Liver (tissue), 9 donors: Measurements from ENCODE around the gene SPTLC3. TPM values are rescaled to one million over a fixed set of nuclear protein-coding genes. Genes with fewer than 3 reads are reported as not detected.

Experiments used
- DNase-seq: peaks from one replicate; pipeline ENCODE4 v3.0.0-alpha.2; 2017; ENCODE audit warnings: low spot score
- H3K27ac ChIP-seq, 2 donors: one replicate each; pipeline ENCODE4 v1.7.0; 2013; ENCODE audit warnings: inconsistent platforms in 2 of 2, low read length in 2 of 2, control low read depth in 1 of 2, low read depth in 1 of 2, mild to moderate bottlenecking in 1 of 2
- H3K27me3 ChIP-seq, 4 donors: one replicate each; pipeline versions ENCODE4 v1.6.1 to v1.7.0; 2013; ENCODE audit warnings: low read length in 3 of 4, inconsistent platforms in 1 of 4, mild to moderate bottlenecking in 1 of 4, moderate library complexity in 1 of 4; ENCODE audit not compliant: control insufficient read depth in 4 of 4, insufficient read depth in 4 of 4
- H3K36me3 ChIP-seq, 4 donors: one replicate each; pipeline versions ENCODE4 v1.6.1 to v1.7.0; 2013; ENCODE audit warnings: low read length in 3 of 4, mild to moderate bottlenecking in 3 of 4, low read depth in 1 of 4, moderate library complexity in 1 of 4; ENCODE audit not compliant: control insufficient read depth in 4 of 4, insufficient read depth in 3 of 4
- H3K4me1 ChIP-seq, 4 donors: one replicate each; pipeline versions ENCODE4 v1.6.1 to v1.7.0; 2013; ENCODE audit warnings: low read length in 3 of 4, mild to moderate bottlenecking in 3 of 4, moderate library complexity in 1 of 4; ENCODE audit not compliant: control insufficient read depth in 4 of 4, insufficient read depth in 4 of 4
- H3K4me3 ChIP-seq, 3 donors: one replicate each; pipeline versions ENCODE4 v1.6.1 to v1.7.0; 2013; ENCODE audit warnings: low read length in 3 of 3, control low read depth in 1 of 3, low read depth in 1 of 3, mild to moderate bottlenecking in 1 of 3
- H3K9ac ChIP-seq, 2 donors: one replicate each; pipeline ENCODE4 v1.7.0; 2013; ENCODE audit warnings: low read length in 2 of 2, mild to moderate bottlenecking in 2 of 2, moderate library complexity in 2 of 2, control low read depth in 1 of 2, low read depth in 1 of 2
- H3K9me3 ChIP-seq, 4 donors: one replicate each; pipeline versions ENCODE4 v1.6.1 to v1.7.0; 2013; ENCODE audit warnings: low read length in 3 of 4; ENCODE audit not compliant: control insufficient read depth in 4 of 4
- ATF3 ChIP-seq: IDR thresholded peaks from 2 replicates; pipeline ENCODE4 v1.6.1; 2016; ENCODE audit warnings: antibody characterized with exemption
- CTCF ChIP-seq: fragments of 150-350 bp; IDR thresholded peaks from 2 replicates; pipeline ENCODE4 v1.5.1; 2017; ENCODE audit warnings: improper control_type of control experiment, low read depth, low read length; ENCODE audit not compliant: missing input control
- EGR1 ChIP-seq, 2 donors: IDR thresholded peaks; 2 replicates each; pipeline ENCODE4 v1.6.1; 2016 to 2018; ENCODE audit warnings: antibody characterized with exemption in 2 of 2, low read depth in 2 of 2
- FOXA1 ChIP-seq: IDR thresholded peaks from 2 replicates; pipeline ENCODE4 v1.6.1; 2016; ENCODE audit warnings: antibody characterized with exemption
- FOXA2 ChIP-seq: IDR thresholded peaks from 2 replicates; pipeline ENCODE4 v1.6.1; 2016; ENCODE audit warnings: antibody characterized with exemption
- GABPA ChIP-seq, 2 donors: IDR thresholded peaks in 1 of 2; conservative IDR thresholded peaks in 1 of 2; 2 replicates each; pipeline ENCODE4 v1.6.1; 2016; ENCODE audit warnings: antibody characterized with exemption in 2 of 2, mild to moderate bottlenecking in 1 of 2, moderate library complexity in 1 of 2
- HNF4A ChIP-seq, 2 donors: conservative IDR thresholded peaks; 2 replicates each; pipeline ENCODE4 v1.6.1; 2016; ENCODE audit warnings: antibody characterized with exemption in 2 of 2, mild to moderate bottlenecking in 2 of 2
- HNF4G ChIP-seq: IDR thresholded peaks from 2 replicates; pipeline ENCODE4 v1.6.1; 2016; ENCODE audit warnings: antibody characterized with exemption
- JUND ChIP-seq, 2 donors: IDR thresholded peaks; 2 replicates each; pipeline ENCODE4 v1.6.1; 2016; ENCODE audit warnings: antibody characterized with exemption in 2 of 2
- MAX ChIP-seq: IDR thresholded peaks from 2 replicates; pipeline ENCODE4 v1.6.1; 2016; ENCODE audit warnings: antibody characterized with exemption
- RAD21 ChIP-seq, 2 donors: IDR thresholded peaks; 2 replicates each; pipeline ENCODE4 v1.6.1; 2016; ENCODE audit warnings: antibody characterized with exemption in 2 of 2, mild to moderate bottlenecking in 2 of 2
- REST ChIP-seq: IDR thresholded peaks from 2 replicates; pipeline ENCODE4 v1.6.1; 2016; ENCODE audit warnings: antibody characterized with exemption, mild to moderate bottlenecking
- RXRA ChIP-seq, 2 donors: IDR thresholded peaks; 2 replicates each; pipeline ENCODE4 v1.6.1; 2017 to 2018; ENCODE audit warnings: antibody characterized with exemption in 2 of 2, mild to moderate bottlenecking in 1 of 2
- SP1 ChIP-seq: IDR thresholded peaks from 2 replicates; pipeline ENCODE4 v1.6.1; 2018; ENCODE audit warnings: antibody characterized with exemption, mild to moderate bottlenecking
- TAF1 ChIP-seq: conservative IDR thresholded peaks from 2 replicates; pipeline ENCODE4 v1.6.1; 2016; ENCODE audit warnings: antibody characterized with exemption, mild to moderate bottlenecking
- YY1 ChIP-seq: IDR thresholded peaks from 2 replicates; pipeline ENCODE4 v1.6.1; 2016; ENCODE audit warnings: antibody characterized with exemption, mild to moderate bottlenecking
- ZBTB33 ChIP-seq: IDR thresholded peaks from 2 replicates; pipeline ENCODE4 v1.6.1; 2016; ENCODE audit warnings: antibody characterized with exemption
- WGBS: extraction: QIAGEN DNeasy Blood & Tissue Kit; methylation state at CpG from one replicate; pipeline ENCODE4 v1.1.7; 2013; 5-methylcytosine and 5-hydroxymethylcytosine counted together
- polyA plus RNA-seq, 2 donors: library from polyadenylated mRNA; stranded (reverse) in 1 of 2; unstranded in 1 of 2; fragments of 200-250 nt in 1 of 2; fragments of >200 nt in 1 of 2; fragmentation: Nextera tagmentation in 1 of 2; extraction: Ambion mirVana in 1 of 2; gene quantifications; one replicate each; pipeline versions ENCODE4 v1.2.1 to v1.2.3, GENCODE V29; 2013 to 2015
- total RNA-seq, 2 donors: library from RNA; depleted of rRNA; stranded (reverse); fragments of >200 nt; gene quantifications; one replicate each; pipeline ENCODE4 v1.2.3, GENCODE V29; 2014
- donor health status: healthy.
- donor health status: healthy.
- donor health status: healthy.
- donor health status: healthy.
- donor health status: healthy.

Gene SPTLC3
- total and polyA plus RNA-seq, 4 donors: 4.2 to 40.9 (median 20.4) TPM

GRCh38 chr20:13142143-13142542 is 133.4 kb downstream of the SPTLC3 start:
- Histone ChIP-seq H3K27ac (no peak overlapping the region), H3K4me1 (peaks cover 2 to 12% (median 7%) of the 10 kb centered on the region in 4 donors), H3K9ac (no peak overlapping the region), H3K36me3 (no peaks in the 10 kb centered on the region), H3K9me3 (no peaks in the 10 kb centered on the region), H3K4me3 (no peak overlapping the region), H3K27me3 (no peaks in the 10 kb centered on the region)
- TF ChIP-seq JUND (IDR thresholded peaks at IDR 0.05) (no peak), HNF4G (no peak), FOXA2 (no peak), CTCF (no peak), SP1 (no peak), EGR1 (IDR thresholded peaks at IDR 0.05; ENCODE audit: low read depth in 2 of 2) (no peak), REST (no peak), MAX (no peak), RAD21 (IDR thresholded peaks at IDR 0.05) (no peak), TAF1 (no peak), YY1 (no peak), RXRA (IDR thresholded peaks at IDR 0.05) (no peak), FOXA1 (no peak), ZBTB33 (no peak), GABPA (IDR thresholded peaks at IDR 0.05 in 1 of 2, conservative IDR thresholded peaks at IDR 0.05 in 1 of 2) (no peak), ATF3 (no peak), HNF4A (conservative IDR thresholded peaks at IDR 0.05) (no peak)
- 80% methylated on average over 1 of the region's 1 CpG for WGBS
- DNase-seq: no peak
